ENCODE measurements around the gene CYBA. TPM values are rescaled to one million over a fixed set of nuclear protein-coding genes. Genes with fewer than 3 reads are reported as not detected.

Gene CYBA
- total and polyA plus RNA-seq, 9 of the 15 experiments (the other 6 are each of a cell fraction or from before 2014, with no cell fraction given), result 0.34 to 683 (median 93.0) TPM

DNA sequence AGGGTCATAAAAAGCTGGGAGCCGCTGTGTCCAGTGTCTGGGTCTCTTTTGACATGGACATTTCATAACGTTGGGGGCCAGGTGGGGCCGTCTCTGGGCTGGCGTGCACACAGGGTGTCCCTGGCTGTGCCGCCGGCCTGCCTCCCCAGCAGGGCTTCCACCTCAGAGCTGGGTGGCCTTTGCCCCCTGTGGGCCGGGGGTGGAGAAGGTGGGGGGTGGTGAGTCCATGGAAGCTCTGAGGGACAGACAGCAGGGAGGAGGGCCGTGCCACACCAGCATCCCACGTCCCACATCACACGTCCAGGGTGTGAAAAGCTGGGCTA, 36.4 kb upstream of the CYBA start:
- no peak for ATAC-seq
- Histone ChIP-seq H3K9me3 (replicated peaks; ENCODE audit: control insufficient read depth, insufficient read depth, low read depth, low read length) (no peaks in the 10 kb centered on the region), H4K20me1 (replicated peaks; ENCODE audit: control insufficient read depth, insufficient read depth, low read length) (no peaks in the 10 kb centered on the region; the same call in 1 of the 2 replicates), H3K9ac (ENCODE audit: insufficient read depth in 1 of 2, low read depth in 2 of 2, low read length in 2 of 2) (peak overlapping the region; percentile 13 to 20; a peak in 1 of 4 replicates), H3K4me3 (no peak overlapping the region), H3K27me3 (ENCODE audit: control insufficient read depth in 2 of 2, insufficient read depth in 2 of 2, low read length in 2 of 2) (no peaks in the 10 kb centered on the region), H3K79me2 (ENCODE audit: control insufficient read depth, insufficient read depth, low read length) (no peaks in the 10 kb centered on the region; the same call in 2 of the 3 replicates), H3K27ac (ENCODE audit: extremely low read depth, low read depth, low read length) (peak overlapping the region; percentile 44; the same call in 1 of the 3 replicates), H3K4me2 (ENCODE audit: insufficient read depth, low read length) (peak overlapping the region; percentile 75), H2AFZ (ENCODE audit: low read depth, low read length) (peak overlapping the region; percentile 88; the same call in 1 of the 2 replicates), H3K9me1 (ENCODE audit: control insufficient read depth, insufficient read depth, low read length) (no peaks in the 10 kb centered on the region), H3K36me3 (ENCODE audit: control insufficient read depth, insufficient read depth, low read length) (no peaks in the 10 kb centered on the region), H3K4me1 (replicated peaks in 1 of 2; ENCODE audit: control insufficient read depth in 2 of 2, insufficient read depth in 2 of 2, low read length in 2 of 2) (peaks cover 43 to 75% of the 10 kb centered on the region in 2 experiments)
- DNase-seq (ENCODE audit: extremely low read depth in 1 of 4, low spot score in 3 of 4), result peak in 1 of 4 experiments; percentile 57
- CTCF ChIA-PET (ENCODE audit: low intra/inter-chr PET ratio), result no interaction called here
- peak; percentile 60 for FAIRE-seq
- POLR2A ChIA-PET, result interaction anchor here (0.6 to 2.1 kb wide), 12 partner anchors 17 to 141 kb away, joined by 3 to 9 read pairs (median 4); partner anchors contain the start of gene ZC3H18
- TF ChIP-seq, protein P1, sequence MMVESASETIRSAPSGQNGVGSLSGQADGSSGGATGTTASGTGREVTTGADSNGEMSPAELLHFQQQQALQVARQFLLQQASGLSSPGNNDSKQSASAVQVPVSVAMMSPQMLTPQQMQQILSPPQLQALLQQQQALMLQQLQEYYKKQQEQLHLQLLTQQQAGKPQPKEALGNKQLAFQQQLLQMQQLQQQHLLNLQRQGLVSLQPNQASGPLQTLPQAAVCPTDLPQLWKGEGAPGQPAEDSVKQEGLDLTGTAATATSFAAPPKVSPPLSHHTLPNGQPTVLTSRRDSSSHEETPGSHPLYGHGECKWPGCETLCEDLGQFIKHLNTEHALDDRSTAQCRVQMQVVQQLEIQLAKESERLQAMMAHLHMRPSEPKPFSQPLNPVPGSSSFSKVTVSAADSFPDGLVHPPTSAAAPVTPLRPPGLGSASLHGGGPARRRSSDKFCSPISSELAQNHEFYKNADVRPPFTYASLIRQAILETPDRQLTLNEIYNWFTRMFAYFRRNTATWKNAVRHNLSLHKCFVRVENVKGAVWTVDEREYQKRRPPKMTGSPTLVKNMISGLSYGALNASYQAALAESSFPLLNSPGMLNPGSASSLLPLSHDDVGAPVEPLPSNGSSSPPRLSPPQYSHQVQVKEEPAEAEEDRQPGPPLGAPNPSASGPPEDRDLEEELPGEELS (CRISPR knock-in tag; IDR thresholded peaks at IDR 0.05; ENCODE audit: borderline replicate concordance), result no peak
- no peak for TF ChIP-seq ZSCAN32 (CRISPR knock-in tag; IDR thresholded peaks at IDR 0.05)
- TF ChIP-seq NRF1 (conservative IDR thresholded peaks at IDR 0.05 in 1 of 2, IDR thresholded peaks at IDR 0.05 in 1 of 2), result no peak
- no peak for TF ChIP-seq PCBP2 (IDR thresholded peaks at IDR 0.05; ENCODE audit: low read depth, low read length, poor library complexity, severe bottlenecking)
- peak; percentile 30; the same call in 1 of the 2 replicates for TF ChIP-seq EGR1 (conservative IDR thresholded peaks at IDR 0.05)
- TF ChIP-seq GABPB1 (CRISPR knock-in tag; IDR thresholded peaks at IDR 0.05), result no peak
- no peak for TF ChIP-seq ZNF3 (CRISPR knock-in tag; IDR thresholded peaks at IDR 0.05)
- TF ChIP-seq HMG20A (CRISPR knock-in tag; conservative IDR thresholded peaks at IDR 0.05), result no peak
- no peak for TF ChIP-seq ZNF324 (CRISPR knock-in tag; IDR thresholded peaks at IDR 0.05)
- BruUV-seq (replicated peaks), result no TSS peak
- intact Hi-C loops (cut with micrococcal nuclease) (loop anchor here (2.0 to 5.0 kb wide), 3 partner anchors 24 to 85 kb away; partner anchors contain the start of gene MVD), in situ Hi-C loops (cut with MboI) (no loop called here)
- WGBS (ENCODE audit: insufficient coverage, low coverage, missing lambda C conversion rate), result 24% methylated on average over 10 of the region's 10 CpGs
